HG03558 (cell line): ENCODE data around the gene EEF1AKMT3.
"Not testable (repeated sequence)": the region's sequence is repeated elsewhere in the genome, so short reads cannot be mapped to it uniquely, and the experiment has no call there.

ENCODE experiments used
- ATAC-seq: cut with Tn5 transposase; IDR thresholded peaks from one replicate; pipeline ENCODE4 v1.9.1; 2021; ENCODE audit warnings: moderate number of reproducible peaks; ENCODE audit not compliant: unreplicated experiment; ENCODE audit errors: extremely low read depth

EEF1AKMT3 gene

DNA sequence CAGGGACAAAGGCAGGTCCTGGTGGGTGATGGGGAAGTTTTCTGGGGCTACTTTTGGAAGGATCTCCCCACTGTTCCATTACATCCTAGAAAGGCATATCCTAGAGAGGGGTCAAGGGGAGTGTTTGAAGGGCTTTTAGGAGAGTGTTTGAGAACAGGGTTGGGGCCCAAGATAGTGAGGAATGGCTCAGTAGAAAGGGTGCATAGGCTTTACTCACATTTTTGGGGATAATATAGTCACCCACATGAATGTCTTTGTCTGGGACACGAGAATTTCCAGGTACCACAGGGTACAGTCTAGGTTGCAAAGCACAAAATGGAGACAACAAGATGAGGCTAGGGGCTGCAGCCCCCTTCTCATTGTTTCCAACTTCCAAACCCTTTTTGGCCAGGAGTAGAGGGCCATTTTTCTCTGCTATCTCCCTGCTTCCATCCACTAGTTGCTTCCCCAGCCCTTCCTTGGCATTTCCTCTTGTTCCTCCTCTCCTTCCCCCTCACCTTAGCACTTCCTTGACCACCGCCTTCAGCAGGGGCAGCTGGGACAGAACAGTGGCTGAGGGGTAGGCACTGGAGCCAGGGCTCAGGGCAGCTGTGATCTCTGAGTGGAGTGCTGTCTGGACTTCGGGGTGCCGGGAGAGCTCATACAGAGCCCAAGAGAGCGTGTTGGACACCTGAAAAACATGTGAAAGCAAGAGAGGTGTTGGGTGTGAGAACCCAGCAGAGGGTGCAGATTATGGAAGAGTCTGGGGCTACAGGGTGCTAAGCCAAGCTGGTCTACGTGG is 8.3 kb upstream of the EEF1AKMT3 start:
- ATAC-seq, result no peak

DNA sequence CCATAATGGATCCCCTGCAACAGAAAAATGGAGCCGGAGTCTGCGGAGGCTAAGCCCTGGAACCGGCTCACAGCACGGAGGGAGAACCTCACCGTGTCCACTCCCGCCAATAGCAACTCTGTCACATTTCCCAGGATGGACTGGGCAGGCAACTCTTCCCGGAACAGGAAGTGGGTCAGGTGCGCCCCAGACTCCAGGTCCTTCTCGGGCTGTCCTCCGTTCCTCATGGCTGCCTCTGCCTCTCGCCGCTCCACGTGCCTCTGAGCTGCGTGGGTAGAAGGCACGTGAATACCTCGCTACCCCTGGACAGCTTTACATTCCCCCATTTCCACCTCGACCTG is 7.8 kb upstream of the EEF1AKMT3 start:
- ATAC-seq, result no peak

DNA sequence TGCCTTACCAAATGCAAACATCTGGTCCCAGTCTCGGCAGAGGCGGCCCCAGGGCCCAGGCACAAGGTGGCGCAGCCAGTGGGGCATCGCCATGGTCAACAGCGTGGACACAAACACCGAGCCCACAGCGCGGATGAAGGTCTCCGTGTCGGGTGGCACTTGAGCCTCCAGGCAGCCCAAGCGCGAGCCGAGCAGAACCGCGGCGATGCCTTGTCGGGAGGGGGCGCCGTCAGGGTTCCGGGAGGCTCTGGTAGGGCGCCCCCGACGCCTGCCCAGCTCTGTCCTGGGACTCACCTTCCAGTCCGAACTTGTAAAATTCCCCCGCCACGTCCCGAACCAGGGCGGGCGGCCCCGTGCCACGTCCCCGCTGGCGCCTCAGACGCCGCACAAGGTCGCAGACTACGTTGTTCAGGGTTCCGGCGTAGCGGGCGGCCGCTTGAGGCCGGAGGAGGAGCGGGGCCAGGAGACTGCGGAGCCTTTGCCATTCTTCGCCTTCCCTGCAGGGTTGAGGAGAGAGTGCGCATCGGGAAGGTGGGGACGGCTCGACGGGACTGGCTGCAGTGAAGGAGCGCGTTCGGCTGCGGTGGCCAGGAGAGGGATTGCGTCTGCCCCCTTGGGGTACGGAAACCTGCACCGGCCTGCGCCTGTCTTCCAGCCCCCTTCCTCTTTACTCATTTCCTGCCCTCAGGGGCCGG is 7.3 kb upstream of the EEF1AKMT3 start:
- no peak for ATAC-seq

DNA sequence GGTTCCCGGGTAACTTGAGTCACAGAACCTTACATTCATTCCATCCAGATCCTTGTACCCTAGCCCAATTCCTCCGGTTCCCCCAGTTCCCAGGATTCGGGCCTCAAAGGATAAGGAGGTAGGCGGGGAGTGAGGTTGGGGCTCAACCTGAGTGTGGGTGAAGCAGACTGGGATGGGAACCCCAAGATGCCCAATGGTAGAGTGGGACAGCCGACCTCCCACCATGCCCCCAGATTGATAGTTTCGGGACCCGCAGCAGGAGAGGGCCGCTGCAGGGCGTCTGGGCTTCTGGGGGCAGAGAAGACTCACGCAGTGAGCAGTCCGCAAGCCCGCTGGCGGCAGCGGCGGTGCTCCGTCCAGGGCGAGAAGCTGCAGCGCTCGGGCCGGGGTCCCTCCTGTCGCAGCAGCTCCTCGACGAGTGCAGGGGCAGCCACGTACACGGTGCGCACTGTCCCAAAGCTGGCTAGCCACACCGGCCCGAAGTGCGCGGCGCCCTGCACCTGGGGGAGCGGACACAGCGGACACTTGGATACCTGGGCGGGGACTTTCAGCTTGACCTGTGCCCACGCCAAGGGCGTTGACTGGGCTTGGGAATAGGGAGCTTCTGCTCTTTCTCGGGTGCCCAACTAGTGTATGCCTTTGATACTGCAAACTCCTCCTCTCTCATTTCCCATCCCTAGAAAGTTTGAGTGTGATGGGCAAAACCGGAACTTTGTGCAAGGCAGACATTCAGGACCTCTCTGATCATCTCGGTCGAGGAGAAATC is 6.5 kb upstream of the EEF1AKMT3 start:
- ATAC-seq, result no peak

DNA sequence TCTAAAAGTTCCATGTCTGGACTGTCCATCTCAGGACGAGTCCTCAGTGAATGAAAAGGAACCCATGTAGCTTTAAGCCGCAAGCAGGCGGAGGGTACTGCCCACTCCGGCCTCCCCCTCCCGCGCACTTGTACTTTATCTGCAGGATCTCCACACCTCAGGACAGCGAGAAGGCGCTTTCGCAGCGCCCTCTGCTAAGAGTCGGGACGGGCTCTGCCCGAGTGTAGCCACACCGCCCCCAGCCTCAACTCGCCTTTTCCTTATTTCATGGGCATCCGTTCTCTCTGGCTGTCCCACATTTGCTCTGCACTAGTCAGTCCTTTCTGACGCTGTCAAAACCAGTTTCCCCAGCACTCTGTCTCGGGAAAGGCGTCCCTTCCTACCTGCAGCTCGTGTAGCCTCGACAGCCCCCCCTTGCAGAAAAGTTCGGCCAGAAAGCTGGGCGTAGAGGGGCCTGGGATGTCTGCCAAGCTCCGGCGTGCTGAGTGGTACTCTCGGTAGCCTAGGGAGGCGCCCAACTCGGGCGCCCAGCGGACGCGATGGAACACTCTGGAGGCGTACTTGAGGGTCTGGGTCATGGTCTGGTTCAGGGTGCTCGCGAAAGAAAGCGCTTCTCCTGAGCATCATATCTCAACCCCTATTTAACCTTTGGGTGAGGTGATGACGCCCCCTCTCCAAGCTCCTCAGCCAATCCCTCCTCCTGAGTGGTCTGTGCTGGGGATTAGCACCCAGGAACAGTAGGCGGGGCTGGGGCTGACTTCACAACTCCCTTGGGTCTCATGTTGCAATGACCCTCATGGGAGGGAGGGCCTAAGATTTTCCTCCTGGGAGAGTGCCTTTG is 5.7 kb upstream of the EEF1AKMT3 start, which contains the start of gene CYP27B1:
TSS of gene CYP27B1 (minus strand) at position 615 of the 841 bp plus-strand sequence. CDS start at position 578, 37 bp downstream.
- no peak for ATAC-seq

DNA sequence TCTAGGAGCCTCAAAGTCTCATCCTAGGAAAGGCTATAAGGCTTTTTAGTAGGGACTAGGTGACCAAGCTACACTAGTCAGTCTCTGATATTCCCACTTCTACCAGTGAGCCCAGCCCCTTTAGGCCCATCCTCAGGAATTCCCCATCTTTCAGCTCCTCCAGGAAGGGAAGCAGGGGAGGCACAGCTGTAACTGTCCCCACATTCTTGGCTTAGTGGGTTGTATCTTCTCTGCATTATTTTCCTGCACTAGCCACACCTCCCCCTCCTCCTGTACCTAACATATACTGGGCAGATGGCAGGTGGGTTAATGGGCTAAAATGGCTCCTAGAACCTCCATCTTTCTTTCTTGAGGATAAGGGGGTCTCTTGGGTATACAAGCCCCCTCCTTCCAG is 5.1 kb upstream of the EEF1AKMT3 start:
- ATAC-seq, result no peak

DNA sequence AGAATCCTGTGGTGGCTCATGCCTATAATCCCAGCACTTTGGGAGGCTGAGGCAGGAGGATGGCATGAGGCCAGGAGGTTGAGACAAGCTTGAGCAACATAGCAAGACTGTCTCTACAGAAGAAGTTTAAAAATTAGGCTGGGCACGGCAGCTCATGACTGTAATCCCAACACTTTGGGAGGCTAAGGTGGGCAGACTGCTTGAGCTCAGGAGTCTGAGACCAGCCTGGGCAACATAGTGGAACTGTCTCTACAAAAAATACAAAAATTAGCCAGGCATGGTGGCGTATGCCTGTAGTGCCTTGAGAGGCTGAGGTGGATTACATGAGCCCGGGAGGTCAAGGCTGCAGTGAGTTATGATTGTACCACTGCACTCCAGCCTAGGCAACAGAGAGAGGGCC is 4.5 kb upstream of the EEF1AKMT3 start:
- ATAC-seq, result no peak

DNA sequence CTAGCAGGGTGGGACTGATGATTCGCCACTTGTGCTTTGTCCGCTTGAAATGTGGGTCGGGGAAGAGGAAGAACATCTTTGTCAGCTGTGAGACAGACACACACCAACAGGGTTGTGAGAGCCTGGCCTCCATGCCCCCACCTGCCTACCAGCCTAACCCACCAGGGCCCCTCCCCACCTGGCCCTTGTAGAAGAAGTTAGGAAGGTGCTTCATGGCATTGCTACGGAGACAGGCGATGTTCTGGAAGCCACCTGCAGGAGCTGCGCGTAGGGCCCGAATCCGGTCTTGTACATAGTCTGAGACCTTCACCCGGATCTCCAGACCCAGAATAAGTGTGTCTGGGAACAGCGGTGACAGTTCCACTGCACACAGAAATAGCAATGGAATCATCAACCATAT is 2.8 kb upstream of the EEF1AKMT3 start:
- no peak for ATAC-seq

DNA sequence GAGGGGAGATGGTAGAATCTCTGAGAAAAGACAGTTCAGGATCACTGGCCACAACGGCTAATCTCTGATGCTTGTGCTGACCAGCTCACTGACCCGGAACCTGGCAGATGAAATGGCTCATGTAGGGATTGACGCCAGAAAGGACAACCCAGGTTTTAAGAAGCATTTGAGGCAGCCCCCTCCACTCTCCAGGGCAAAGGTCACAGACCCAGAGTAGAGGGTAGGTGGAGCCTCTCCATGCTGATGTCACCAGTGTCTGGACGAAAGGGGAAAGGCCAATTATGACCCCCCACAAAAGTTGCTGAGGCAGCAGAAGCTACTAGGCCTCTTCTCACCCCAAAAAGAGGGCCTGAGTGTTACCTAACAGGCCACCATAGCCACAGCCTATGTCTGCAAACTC is 1.7 kb upstream of the EEF1AKMT3 start:
- ATAC-seq, result no peak

DNA sequence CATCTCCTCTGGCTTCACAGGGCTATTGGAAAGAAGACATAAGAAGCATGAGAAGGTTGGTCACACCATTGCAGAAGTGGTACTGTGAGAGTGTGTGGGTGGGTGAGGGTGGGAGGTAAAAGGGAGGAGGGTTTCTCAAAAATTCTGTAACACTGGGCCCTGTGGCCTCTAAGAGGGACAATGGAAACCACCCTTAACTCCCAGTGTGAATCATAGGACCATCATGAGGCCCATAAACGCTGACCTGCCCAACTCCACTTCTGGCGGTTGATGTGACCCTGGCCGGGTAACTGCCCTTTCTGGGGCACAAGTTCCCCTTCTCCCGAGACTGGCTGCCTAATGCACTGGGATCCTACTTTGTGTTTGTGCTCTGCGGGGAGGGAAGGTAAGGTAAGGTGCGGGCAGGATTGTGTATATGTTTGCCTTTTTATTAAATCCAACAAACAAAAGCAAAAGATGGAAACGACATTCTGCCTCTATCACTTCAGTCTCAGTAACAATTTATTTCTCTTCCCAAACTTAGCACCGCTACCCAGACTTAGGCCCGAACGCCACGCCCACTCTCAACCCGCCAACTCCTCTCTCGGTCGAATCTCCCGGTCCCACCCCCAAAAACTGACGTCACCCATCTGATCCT is 1.1 kb upstream of the EEF1AKMT3 start:
- peak; percentile 64 for ATAC-seq

DNA sequence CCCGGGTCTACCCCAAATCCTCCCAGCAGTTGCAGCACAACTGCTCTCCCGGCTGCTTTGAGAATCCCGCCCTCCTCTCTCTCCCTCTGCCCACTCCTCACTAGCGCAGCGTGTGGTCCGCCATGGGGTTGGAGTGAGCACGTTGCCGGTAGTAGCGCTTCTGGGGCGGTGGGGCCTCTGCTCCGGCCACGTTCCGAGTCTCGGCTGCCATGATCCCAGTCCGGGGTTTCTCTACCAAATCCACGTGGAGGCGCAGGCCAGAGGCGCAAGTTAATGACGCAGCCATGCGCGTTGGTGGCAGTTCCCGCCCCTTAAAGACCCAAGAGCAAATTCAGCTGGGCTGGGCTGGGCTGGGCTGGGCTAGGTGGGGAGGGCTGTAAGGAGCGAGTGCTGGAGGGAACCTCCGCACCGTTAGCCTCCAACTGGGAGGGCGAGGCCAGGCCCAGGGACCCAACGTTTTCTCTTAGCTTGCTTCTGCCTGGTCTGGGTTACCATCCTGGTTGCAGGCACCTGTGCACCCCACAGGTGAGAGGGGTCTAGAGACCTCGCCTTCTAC is 463 bp upstream of the EEF1AKMT3 start, which contains the start of gene METTL1:
TSS of gene METTL1 (minus strand) at position 233 of the 556 bp plus-strand sequence. CDS start at position 211, 22 bp downstream.
- ATAC-seq, result peak; percentile 45

DNA sequence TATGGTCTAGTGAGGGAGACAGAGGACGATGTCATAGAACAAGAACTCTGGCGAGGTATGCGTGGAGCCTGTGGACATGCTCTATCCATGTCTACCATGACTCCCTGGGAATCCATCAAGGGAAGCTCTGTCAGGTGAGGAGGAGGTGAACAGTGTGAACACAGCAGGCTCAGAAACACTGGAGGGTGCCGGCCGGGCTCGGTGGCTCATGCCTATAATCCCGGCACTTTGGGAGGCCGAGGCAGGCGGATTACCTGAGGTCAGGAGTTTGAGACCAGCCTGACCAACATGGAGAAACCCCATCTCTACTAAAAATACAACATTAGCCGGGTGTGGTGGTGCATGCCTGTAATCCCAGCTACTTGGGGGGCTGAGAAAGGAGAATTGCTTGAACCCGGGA is 2.2 kb downstream of the EEF1AKMT3 start:
- not testable (repeated sequence) for ATAC-seq

DNA sequence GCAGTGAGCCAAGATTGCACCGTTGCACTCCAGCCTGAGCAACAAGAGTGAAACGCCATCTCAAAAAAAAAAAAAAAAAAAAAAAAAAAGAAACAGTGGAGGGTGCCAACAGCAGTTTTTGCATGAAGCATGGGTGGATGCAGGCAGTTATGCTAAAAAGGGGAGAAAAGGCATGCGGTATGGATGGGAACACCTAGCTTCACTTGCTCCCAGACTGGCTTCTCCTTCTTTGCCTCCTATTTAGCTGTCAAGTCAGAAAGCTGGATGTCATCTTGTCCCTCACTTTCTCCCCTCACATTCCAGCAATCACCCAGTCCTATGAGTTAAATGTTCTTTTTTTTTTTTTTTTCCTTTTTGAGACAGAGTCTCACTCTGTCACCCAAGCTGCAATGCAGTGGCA is 2.6 kb downstream of the EEF1AKMT3 start:
- ATAC-seq, result no peak

DNA sequence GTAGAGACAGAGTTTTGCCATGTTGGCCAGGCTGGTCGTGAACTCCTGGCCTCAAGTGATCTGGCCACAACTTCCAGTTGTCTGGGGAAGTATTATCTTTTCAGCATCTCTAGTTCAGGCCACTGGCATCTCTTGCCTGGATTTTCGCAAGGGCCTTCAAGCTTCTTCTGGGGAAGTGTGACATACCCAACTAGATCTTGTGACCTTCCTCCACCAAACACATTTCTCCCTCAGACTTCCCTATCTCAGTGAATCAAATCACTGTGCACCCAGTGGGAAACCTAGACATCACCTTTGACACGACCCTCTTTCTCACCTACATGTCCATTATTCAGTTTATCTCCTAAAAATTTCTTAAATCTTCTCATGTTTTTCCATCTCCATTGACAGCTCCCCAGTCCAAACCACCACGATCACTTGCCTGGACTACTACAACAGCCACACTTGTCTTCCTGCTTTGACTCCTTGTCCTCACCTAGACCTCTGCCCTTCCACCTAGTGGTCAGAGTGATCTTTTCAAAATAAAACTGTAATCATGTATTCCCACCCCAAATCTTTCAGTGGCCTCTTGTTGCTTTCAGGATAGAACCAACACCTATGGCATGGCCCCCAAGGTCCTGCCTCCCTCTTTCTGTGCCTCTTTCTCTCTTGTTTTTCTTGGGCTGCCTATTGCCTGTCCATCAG is 3.3 kb downstream of the EEF1AKMT3 start:
- no peak for ATAC-seq

DNA sequence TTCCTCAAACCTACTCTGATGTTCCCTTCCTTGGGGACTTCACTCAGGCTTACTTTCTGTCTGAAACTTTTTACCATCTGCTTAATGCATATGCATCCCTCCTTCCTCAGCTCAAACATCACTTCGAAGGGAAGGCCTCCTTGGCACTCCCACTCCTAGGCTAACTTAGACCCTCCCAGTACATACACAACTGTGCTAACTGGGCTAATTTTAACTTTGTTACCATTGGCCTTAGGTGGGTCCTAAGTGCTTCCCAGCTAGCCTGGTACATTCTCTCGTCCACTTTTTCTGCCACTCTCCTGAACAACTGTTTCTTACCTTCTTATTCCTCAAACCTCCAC is 3.8 kb downstream of the EEF1AKMT3 start:
- ATAC-seq, result no peak

DNA sequence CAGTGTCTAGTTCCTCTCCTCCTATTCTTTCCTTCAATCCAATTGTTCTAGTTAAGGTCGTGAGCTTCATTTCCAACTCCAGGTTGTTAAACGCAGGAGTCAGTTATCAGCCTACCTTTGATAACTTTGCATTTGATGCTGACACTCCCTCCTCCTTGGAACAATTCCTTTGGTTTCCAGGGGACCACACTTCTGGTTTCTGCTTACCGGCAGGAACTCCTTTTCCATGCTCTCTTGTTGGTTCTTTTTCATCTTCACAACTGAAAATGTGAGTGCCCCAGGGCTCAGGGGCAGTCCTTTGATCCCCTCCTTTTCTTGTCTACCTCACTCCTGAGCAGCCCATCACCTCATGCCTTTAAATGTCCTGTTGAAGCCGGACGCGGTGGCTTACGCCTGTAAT is 5.0 kb downstream of the EEF1AKMT3 start:
- ATAC-seq, result no peak

DNA sequence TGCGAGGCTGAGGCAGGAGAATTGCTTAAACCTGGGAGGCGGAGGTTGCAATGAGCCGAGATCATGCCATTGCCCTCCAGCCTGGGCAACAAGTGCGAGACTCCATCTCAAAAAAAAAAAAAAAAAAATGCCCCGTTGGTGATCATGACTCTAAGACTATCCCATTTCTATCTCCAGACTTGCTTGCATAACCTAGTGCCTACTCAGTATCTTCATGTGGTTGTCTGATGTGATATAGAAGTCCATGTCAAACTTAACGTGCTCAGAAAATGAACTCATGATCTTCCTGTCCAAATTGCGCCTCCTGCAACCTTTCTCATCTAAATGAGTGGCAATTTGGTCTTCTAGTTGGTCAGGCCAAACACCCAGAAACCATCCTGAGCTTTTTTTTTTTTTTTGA is 5.5 kb downstream of the EEF1AKMT3 start:
- no peak for ATAC-seq

DNA sequence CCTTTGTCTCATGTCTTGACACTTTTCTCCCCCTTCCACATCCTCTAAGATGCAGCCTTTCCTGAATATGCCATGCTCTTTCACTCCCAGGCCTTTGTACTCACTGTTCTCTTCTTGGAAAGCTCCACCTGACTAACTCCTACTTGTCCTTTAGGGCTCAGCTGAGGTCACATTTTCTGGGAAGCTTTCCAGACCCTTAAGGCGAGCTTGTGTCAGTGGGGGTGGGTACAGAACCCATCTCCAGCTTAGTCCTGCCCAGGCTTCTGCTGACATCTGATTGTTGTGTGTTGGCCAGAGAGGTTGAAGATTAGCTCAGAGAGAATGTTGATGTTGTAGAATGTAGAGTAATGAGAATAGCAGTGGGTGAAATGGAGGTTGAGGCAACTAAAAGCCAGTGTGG is 7.3 kb downstream of the EEF1AKMT3 start:
- no peak for ATAC-seq
